NT2/D1 (cell line): ENCODE data around the gene SEPTIN3.

Source experiments
- SUZ12 ChIP-seq: IDR thresholded peaks from 2 replicates; pipeline ENCODE4 v1.6.1; 2011; ENCODE audit not compliant: insufficient read length, insufficient read depth; ENCODE audit errors: extremely low read depth
- YY1 ChIP-seq: IDR thresholded peaks from 2 replicates; pipeline ENCODE4 v1.6.1; 2011; ENCODE audit not compliant: insufficient read length, insufficient read depth
- ZNF274 ChIP-seq: IDR thresholded peaks from 2 replicates; pipeline ENCODE4 v1.6.1; 2011; ENCODE audit warnings: mild to moderate bottlenecking, low read depth, low read length

- TF ChIP-seq YY1, result no peak
- no peak for TF ChIP-seq SUZ12
- TF ChIP-seq ZNF274, result no peak
These were observed 28.1 kb upstream of the SEPTIN3 start for GRCh38 chr22:41940832-41941765.
